Nephron (organoid): ENCODE results near the gene VMP1.
A peak's percentile ranks its signal among the peaks of the same experiment; 100 is the strongest.
"Not testable (repeated sequence)": the region's sequence is repeated elsewhere in the genome, so short reads cannot be mapped to it uniquely, and the experiment has no call there.

Experiments
- H3K27ac Mint-ChIP-seq, 3 experiments: 2 replicates each; pipeline ENCODE4 v1.8.0; 2020; ENCODE audit warnings: mixed read lengths in 3 of 3, mild to moderate bottlenecking in 2 of 3, moderate library complexity in 1 of 3
- H3K27me3 Mint-ChIP-seq: 2 replicates; pipeline ENCODE4 v1.8.0; 2021; ENCODE audit warnings: low read depth, mild to moderate bottlenecking, moderate library complexity, mixed read lengths
- H3K36me3 Mint-ChIP-seq: 2 replicates; pipeline ENCODE4 v1.8.0; 2020; ENCODE audit warnings: low read depth, mixed read lengths
- H3K4me1 Mint-ChIP-seq: 2 replicates; pipeline ENCODE4 v1.8.0; 2020; ENCODE audit warnings: mixed read lengths
- H3K4me3 Mint-ChIP-seq, 3 experiments: 2 replicates each; pipeline ENCODE4 v1.8.0; 2020; ENCODE audit warnings: mild to moderate bottlenecking in 3 of 3, mixed read lengths in 3 of 3, moderate library complexity in 2 of 3
- H3K9me3 Mint-ChIP-seq: 2 replicates; pipeline ENCODE4 v1.8.0; 2020; ENCODE audit warnings: mixed read lengths
- CTCF ChIP-seq, 3 experiments: fragments of 200-600 bp; sonication (generic); IDR thresholded peaks; one replicate each; pipeline ENCODE4 v1.5.0; 2021; ENCODE audit warnings: antibody characterized with exemption in 3 of 3; ENCODE audit not compliant: unreplicated experiment in 3 of 3

Gene VMP1

GRCh38 chr17:59785091-59785799 is 77.8 kb downstream of the VMP1 start:
- TF ChIP-seq CTCF (IDR thresholded peaks at IDR 0.05; ENCODE audit: unreplicated experiment in 3 of 3): no peak
- Mint-ChIP-seq H3K27ac (no peak overlapping the region), H3K4me3 (no peak overlapping the region), H3K36me3 (peaks cover 8% of the 10 kb centered on the region), H3K4me1 (peaks cover 29% of the 10 kb centered on the region), H3K9me3 (no peaks in the 10 kb centered on the region), H3K27me3 (no peaks in the 10 kb centered on the region)

GRCh38 chr17:59786213-59786535 is 78.7 kb downstream of the VMP1 start:
- H3K4me3 Mint-ChIP-seq: no peak overlapping the region
- peaks cover 29% of the 10 kb centered on the region for H3K4me1 Mint-ChIP-seq
- H3K27ac Mint-ChIP-seq: peak overlapping the region; percentile 95 to 97 (median 96)
- no peaks in the 10 kb centered on the region for H3K9me3 Mint-ChIP-seq
- H3K36me3 Mint-ChIP-seq: peaks cover 8% of the 10 kb centered on the region
- no peaks in the 10 kb centered on the region for H3K27me3 Mint-ChIP-seq
- TF ChIP-seq CTCF (IDR thresholded peaks at IDR 0.05; ENCODE audit: unreplicated experiment in 3 of 3): no peak

- H3K4me1 Mint-ChIP-seq: peaks cover 29% of the 10 kb centered on the region
Measured at GRCh38 chr17:59786536-59787319, 79.3 kb downstream of the VMP1 start.

GRCh38 chr17:59789849-59790248 is 82.4 kb downstream of the VMP1 start:
- H3K9me3 Mint-ChIP-seq, H3K4me3 Mint-ChIP-seq, H3K27me3 Mint-ChIP-seq: not testable (repeated sequence)
- Mint-ChIP-seq H3K27ac (peak overlapping the region; percentile 48 to 55 (median 50)), H3K36me3 (peaks cover 12% of the 10 kb centered on the region), H3K4me1 (peaks cover 14% of the 10 kb centered on the region)

More at GRCh38 chr17:59786536-59787319, 79.3 kb downstream of the VMP1 start:
- Mint-ChIP-seq H3K36me3 (peaks cover 10% of the 10 kb centered on the region), H3K27ac (peak overlapping the region; percentile 95 to 97 (median 96)), H3K4me3 (no peak overlapping the region), H3K9me3 (no peaks in the 10 kb centered on the region), H3K27me3 (no peaks in the 10 kb centered on the region)
- no peak for TF ChIP-seq CTCF (IDR thresholded peaks at IDR 0.05; ENCODE audit: unreplicated experiment in 3 of 3)

- H3K4me3 Mint-ChIP-seq, H3K9me3 Mint-ChIP-seq, H3K27ac Mint-ChIP-seq, H3K27me3 Mint-ChIP-seq: not testable (repeated sequence)
- Mint-ChIP-seq H3K4me1 (peaks cover 14% of the 10 kb centered on the region), H3K36me3 (peaks cover 16% of the 10 kb centered on the region)
Measured at GRCh38 chr17:59790418-59790817, 83.0 kb downstream of the VMP1 start.

- Mint-ChIP-seq H3K36me3 (peaks cover 18% of the 10 kb centered on the region), H3K9me3 (no peaks in the 10 kb centered on the region), H3K27me3 (no peaks in the 10 kb centered on the region), H3K4me3 (no peak overlapping the region), H3K27ac (no peak overlapping the region), H3K4me1 (peaks cover 14% of the 10 kb centered on the region)
- no peak for TF ChIP-seq CTCF (IDR thresholded peaks at IDR 0.05; ENCODE audit: unreplicated experiment in 3 of 3)
Measured at GRCh38 chr17:59790910-59791309, 83.5 kb downstream of the VMP1 start.
